ENCODE measurements around the gene ABCB8.
A peak's percentile ranks its signal among the peaks of the same experiment; 100 is the strongest.

ABCB8 gene

GRCh38 chr7:151059367-151060112, 31.3 kb downstream of the ABCB8 start, which contains the start of gene SLC4A2:
Gene SLC4A2, plus strand, starts transcription at chr7:151059589. Its CDS starts 2,399 bp downstream, at chr7:151061988.
- peak within 1 kb of the TSS; percentile 76 for H3K4me3 ChIP-seq (ENCODE audit: low read depth, low read length)
- H3K27me3 ChIP-seq (replicated peaks), result no peaks in the 10 kb centered on the region
- peaks cover 8% of the 10 kb centered on the region for H3K36me3 ChIP-seq (replicated peaks)
- H3K27ac ChIP-seq, result peak within 1 kb of the TSS; percentile 92
- peak; percentile 70 for TF ChIP-seq CTCF (IDR thresholded peaks at IDR 0.05; ENCODE audit: low read depth, low read length, missing control alignments)
- peak; percentile 42 for DNase-seq
- in situ Hi-C loops (cut with HindIII; ENCODE audit: low pct_ligation_motif_present, low sequenced_read_pairs), result no loop called here

GRCh38 chr7:151060113-151060415, 31.8 kb downstream of the ABCB8 start:
- DNase-seq, result no peak
- peaks cover 14% of the 10 kb centered on the region for H3K36me3 ChIP-seq (replicated peaks)
- in situ Hi-C loops (cut with HindIII; ENCODE audit: low pct_ligation_motif_present, low sequenced_read_pairs), result no loop called here
- TF ChIP-seq CTCF (IDR thresholded peaks at IDR 0.05; ENCODE audit: low read depth, low read length, missing control alignments), result no peak
- peak overlapping the region; percentile 92 for H3K27ac ChIP-seq
- H3K4me3 ChIP-seq (ENCODE audit: low read depth, low read length), result peak overlapping the region; percentile 76
- H3K27me3 ChIP-seq (replicated peaks), result no peaks in the 10 kb centered on the region

GRCh38 chr7:151060416-151061212, 32.4 kb downstream of the ABCB8 start:
- Histone ChIP-seq H3K36me3 (replicated peaks) (peaks cover 16% of the 10 kb centered on the region), H3K27me3 (replicated peaks) (no peaks in the 10 kb centered on the region), H3K4me3 (ENCODE audit: low read depth, low read length) (peak overlapping the region; percentile 76), H3K27ac (peak overlapping the region; percentile 92)
- in situ Hi-C loops (cut with HindIII; ENCODE audit: low pct_ligation_motif_present, low sequenced_read_pairs), result no loop called here
- DNase-seq, result no peak
- TF ChIP-seq CTCF (IDR thresholded peaks at IDR 0.05; ENCODE audit: low read depth, low read length, missing control alignments), result peak; percentile 29

GRCh38 chr7:151061213-151062110, 33.2 kb downstream of the ABCB8 start:
- no peak for TF ChIP-seq CTCF (IDR thresholded peaks at IDR 0.05; ENCODE audit: low read depth, low read length, missing control alignments)
- Histone ChIP-seq H3K27me3 (replicated peaks) (no peaks in the 10 kb centered on the region), H3K36me3 (replicated peaks) (peaks cover 24% of the 10 kb centered on the region), H3K4me3 (ENCODE audit: low read depth, low read length) (peak overlapping the region; percentile 76), H3K27ac (peak overlapping the region; percentile 12)
- no peak for DNase-seq
- in situ Hi-C loops (cut with HindIII; ENCODE audit: low pct_ligation_motif_present, low sequenced_read_pairs), result no loop called here

- in situ Hi-C loops (cut with HindIII; ENCODE audit: low pct_ligation_motif_present, low sequenced_read_pairs), result no loop called here
- no peak for TF ChIP-seq CTCF (IDR thresholded peaks at IDR 0.05; ENCODE audit: low read depth, low read length, missing control alignments)
- peaks cover 29% of the 10 kb centered on the region for H3K36me3 ChIP-seq (replicated peaks)
- no peak for DNase-seq
- H3K27me3 ChIP-seq (replicated peaks), result no peaks in the 10 kb centered on the region
- peak overlapping the region; percentile 41 for H3K27ac ChIP-seq
- peak overlapping the region; percentile 76 for H3K4me3 ChIP-seq (ENCODE audit: low read depth, low read length)
Measured at GRCh38 chr7:151062111-151062398, 33.8 kb downstream of the ABCB8 start.

All from brain microvascular endothelial cell (primary cell).